Measurements from ENCODE around the gene TRIO.

DNA sequence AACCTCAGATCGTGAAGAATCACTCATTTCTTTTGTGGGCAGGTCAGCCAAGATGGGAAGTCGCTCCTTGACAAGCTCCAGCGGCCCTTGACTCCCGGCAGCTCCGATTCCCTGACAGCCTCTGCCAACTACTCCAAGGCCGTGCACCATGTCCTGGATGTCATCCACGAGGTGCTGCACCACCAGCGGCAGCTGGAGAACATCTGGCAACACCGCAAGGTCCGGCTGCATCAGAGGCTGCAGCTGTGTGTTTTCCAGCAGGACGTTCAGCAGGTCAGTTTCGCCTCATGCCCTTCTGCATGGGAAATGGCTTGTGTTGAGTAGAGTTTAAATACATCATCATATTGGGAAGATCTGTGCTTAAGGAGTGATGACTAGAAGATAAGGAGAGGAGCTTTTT lies 173.3 kb downstream of the TRIO start:
- no peak for TF ChIP-seq SIN3A (IDR thresholded peaks at IDR 0.05; ENCODE audit: borderline replicate concordance, insufficient read depth, low read length)
- TF ChIP-seq, protein P1, sequence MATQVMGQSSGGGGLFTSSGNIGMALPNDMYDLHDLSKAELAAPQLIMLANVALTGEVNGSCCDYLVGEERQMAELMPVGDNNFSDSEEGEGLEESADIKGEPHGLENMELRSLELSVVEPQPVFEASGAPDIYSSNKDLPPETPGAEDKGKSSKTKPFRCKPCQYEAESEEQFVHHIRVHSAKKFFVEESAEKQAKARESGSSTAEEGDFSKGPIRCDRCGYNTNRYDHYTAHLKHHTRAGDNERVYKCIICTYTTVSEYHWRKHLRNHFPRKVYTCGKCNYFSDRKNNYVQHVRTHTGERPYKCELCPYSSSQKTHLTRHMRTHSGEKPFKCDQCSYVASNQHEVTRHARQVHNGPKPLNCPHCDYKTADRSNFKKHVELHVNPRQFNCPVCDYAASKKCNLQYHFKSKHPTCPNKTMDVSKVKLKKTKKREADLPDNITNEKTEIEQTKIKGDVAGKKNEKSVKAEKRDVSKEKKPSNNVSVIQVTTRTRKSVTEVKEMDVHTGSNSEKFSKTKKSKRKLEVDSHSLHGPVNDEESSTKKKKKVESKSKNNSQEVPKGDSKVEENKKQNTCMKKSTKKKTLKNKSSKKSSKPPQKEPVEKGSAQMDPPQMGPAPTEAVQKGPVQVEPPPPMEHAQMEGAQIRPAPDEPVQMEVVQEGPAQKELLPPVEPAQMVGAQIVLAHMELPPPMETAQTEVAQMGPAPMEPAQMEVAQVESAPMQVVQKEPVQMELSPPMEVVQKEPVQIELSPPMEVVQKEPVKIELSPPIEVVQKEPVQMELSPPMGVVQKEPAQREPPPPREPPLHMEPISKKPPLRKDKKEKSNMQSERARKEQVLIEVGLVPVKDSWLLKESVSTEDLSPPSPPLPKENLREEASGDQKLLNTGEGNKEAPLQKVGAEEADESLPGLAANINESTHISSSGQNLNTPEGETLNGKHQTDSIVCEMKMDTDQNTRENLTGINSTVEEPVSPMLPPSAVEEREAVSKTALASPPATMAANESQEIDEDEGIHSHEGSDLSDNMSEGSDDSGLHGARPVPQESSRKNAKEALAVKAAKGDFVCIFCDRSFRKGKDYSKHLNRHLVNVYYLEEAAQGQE (IDR thresholded peaks at IDR 0.05; ENCODE audit: insufficient read depth in 1 of 2, low read depth in 2 of 2, low read length in 2 of 2) = no peak
- no peak for TF ChIP-seq POLR2AphosphoS5 (IDR thresholded peaks at IDR 0.05; ENCODE audit: low read depth, low read length)

All from PFSK-1 (cell line).